ENCODE measurements around the gene SOS1.
"Not testable (repeated sequence)": the region's sequence is repeated elsewhere in the genome, so short reads cannot be mapped to it uniquely, and the experiment has no call there.

SOS1 gene

DNA sequence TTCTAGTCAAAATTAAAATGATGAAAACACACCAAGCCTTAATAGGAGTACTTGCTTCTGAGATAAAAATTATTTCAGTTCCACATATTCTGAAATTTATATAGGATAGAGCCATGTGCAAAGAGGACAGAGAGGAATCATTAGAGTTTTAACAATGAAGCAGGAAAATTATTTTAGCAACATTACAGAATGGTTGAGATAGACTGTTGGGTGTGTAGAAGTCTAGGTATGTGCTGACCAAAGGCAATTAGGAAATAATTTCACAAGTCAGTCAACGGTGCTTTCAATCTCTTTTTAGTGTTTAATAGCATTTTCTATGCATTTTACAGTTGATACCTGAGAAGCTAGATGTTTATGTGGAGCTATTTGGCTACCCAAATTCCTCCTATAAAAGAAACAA lies 25.2 kb downstream of the SOS1 start:
- DNase-seq, result no peak

GRCh38 chr2:39094717-39095363 lies 26.0 kb downstream of the SOS1 start:
- no peak for DNase-seq

- DNase-seq, result no peak
Measured at GRCh38 chr2:39093218-39093898, 27.5 kb downstream of the SOS1 start.

DNA sequence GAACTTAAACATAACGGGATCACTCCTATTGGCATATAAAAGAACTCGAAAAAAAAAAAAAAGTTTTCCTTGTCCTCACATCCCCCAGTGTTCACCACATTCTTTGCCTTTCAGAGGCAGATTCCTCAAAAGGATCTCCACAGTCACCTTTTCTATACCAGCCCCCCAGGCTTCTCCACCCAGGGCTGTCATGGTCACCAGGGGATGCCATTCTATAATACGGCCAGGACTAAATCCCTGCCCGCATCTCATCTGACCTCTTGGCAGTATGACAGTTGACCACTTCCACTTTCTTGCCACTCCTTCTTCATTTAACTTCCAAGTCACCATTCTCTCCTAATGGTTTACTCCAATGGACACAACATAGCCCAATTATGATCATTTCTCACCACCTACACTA lies 29.3 kb downstream of the SOS1 start:
- no peak for DNase-seq

DNA sequence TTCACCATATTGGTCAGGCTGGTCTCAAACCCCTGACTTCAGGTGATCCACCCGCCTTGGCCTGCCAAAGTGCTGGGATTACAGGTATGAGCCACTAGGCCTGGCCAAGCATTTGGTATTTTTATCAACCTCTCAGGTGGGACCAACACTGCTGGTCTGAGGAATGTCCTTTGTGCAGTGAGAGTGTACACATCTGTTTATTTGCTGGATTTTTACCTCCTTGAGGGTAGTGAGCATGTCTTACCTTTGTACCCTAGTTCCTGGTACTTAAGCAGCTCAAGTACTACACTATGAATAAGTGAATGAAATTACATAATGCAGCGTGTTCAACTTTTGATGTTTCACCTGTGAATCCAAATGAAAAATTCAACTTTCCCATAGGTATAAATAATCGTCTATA lies 29.8 kb downstream of the SOS1 start:
- no peak for DNase-seq

- no peak for DNase-seq
Measured at GRCh38 chr2:39080152-39080551, 40.7 kb downstream of the SOS1 start.

- DNase-seq, result no peak
Measured at GRCh38 chr2:39069890-39070465, 50.9 kb downstream of the SOS1 start.

- DNase-seq, result no peak
Measured at GRCh38 chr2:39069136-39069515, 51.7 kb downstream of the SOS1 start.

- no peak for DNase-seq
Measured at GRCh38 chr2:39068299-39069135, 52.3 kb downstream of the SOS1 start.

- no peak for DNase-seq
Measured at GRCh38 chr2:39065616-39066015, 55.2 kb downstream of the SOS1 start.

DNA sequence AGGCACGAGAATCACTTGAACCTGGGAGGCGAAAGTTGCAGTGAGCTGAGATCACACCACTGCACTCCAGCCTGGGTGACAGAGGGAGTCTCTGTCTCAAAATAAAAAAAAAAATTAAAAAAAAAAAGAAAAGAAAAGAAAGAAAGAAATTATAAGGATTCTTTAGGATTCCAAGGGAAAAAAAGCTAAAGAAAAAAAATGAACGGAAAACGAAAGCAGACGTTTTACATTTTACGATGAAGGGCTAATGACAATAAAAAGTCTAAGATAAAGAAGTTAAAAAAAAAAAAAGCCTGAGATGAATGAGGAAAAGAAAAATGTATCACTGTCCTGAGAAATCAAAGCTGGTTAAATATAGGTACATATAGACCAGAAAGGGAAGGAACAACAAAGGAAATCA lies 58.5 kb downstream of the SOS1 start:
- DNase-seq, result no peak

- DNase-seq, result no peak
Measured at GRCh38 chr2:39061280-39061679, 59.6 kb downstream of the SOS1 start.

DNA sequence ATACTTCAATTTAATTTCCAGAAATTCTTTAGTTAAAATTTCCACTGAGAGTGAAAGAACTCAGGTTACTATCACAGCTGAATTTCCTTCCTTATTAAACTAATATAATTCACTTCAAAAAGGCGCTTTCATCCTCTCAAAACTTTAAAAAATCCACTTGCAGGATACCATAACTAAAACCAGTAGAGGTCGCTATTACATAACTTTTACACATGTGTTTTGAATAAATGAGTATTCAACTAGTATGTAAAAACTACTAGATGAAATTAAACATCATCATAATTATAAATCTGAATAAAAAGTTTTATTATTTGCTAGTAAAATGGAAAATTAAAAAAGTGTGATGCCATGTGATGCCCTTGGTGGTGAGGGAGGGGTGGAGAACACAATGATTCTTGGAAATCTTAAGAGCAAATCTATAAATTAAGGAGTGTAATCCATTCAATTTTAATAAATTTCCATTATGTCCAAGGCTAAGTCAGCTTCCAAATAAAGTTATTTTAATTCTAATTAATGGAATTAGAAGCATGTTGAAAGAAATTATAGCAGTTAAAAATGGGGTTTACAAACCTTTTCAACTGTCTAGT lies 61.4 kb downstream of the SOS1 start:
- DNase-seq, result no peak

- DNase-seq, result no peak
Measured at GRCh38 chr2:39058101-39058500, 62.8 kb downstream of the SOS1 start.

- not testable (repeated sequence) for DNase-seq
Measured at GRCh38 chr2:39052665-39053064, 68.2 kb downstream of the SOS1 start.

GRCh38 chr2:39050109-39050508 lies 70.7 kb downstream of the SOS1 start:
- DNase-seq, result no peak

- DNase-seq, result no peak
Measured at GRCh38 chr2:39039072-39039471, 81.8 kb downstream of the SOS1 start.

DNA sequence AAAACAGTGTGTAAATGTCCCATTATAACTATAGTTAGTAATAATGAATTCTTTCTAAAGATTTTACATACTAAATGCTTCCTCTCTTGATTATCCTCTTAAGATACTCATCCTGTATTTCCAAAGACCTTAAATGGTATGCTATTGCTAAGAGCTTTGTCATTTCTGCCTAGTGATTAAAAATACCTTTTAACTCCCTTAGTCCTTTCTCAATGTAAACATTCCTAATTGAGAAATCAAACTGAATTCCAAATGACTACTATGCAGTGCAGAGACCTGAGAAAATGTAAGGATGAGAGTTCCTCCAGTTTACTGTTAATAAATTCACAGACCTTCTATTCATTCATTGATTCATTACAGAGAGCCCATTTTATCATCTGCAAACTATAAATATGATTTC lies 86.9 kb downstream of the SOS1 start:
- no peak for DNase-seq

DNA sequence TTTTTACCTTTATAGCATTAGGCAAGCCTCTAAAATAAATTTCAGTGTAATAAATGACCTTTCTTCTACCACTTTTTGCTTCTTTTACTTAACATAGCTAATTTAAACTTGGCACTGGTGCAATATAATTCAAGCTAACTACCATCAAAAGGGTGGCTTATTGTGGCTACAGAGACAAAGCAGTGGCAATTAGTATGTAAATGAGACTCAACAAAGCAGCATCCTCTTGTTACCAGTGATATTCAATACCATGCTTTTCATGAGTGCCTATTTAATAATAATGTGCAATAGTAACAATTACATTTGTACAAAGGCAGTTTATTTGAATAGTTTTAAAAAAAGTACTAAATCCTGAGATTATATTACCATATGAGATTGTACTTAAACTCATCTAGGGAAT lies 93.4 kb downstream of the SOS1 start:
- no peak for DNase-seq

DNA sequence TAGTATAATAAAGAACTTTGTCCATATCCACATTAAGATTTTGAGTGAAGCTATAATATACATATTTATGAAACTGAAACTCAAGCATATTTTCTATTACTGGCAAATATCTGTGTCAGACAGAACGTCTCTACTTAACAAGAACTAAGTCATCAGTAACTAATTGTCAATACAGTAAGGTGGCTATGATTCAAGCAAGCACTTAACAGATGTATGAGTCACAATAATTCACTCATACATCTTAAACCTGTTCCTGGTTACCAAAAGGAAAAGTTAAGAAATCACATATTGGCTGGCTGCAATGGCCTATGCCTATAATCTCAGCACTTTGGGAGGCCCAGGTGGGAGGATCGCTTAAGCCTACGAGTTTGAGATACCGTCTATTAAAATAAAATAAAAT lies 96.0 kb downstream of the SOS1 start:
- no peak for DNase-seq

- DNase-seq, result no peak
Measured at GRCh38 chr2:39023649-39024048, 97.2 kb downstream of the SOS1 start.

DNA sequence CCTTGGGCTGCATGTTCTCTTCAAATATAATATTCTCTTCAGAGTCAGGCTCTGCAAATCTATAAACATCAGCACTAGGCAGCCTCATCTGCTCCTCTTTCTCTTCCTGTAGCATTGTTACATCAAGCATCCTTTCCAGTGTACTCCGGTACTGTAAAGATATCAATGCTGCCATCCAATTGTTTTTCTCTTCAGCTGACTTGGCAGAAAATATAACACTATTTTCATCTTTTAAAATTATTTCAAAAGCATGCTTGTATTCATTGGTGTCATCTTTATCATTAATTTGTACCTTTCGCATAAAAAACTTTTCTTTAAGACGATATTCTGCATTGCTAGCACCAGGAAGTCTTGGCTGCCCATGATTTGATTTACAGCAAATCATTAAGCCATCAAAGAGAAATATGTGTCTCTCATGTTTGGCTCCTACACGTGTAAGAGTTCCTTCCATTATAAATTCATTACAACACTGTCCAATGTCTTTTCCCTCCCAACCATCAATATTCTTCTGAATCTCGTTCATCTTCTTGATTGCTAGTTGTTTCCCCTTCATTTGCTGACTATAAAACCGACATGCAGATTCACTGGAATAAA lies 98.1 kb downstream of the SOS1 start:
- DNase-seq, result no peak

GRCh38 chr2:39020383-39020782 lies 100.5 kb downstream of the SOS1 start:
- DNase-seq, result no peak
